GM12878 (cell line): Measurements from ENCODE around the gene CAVIN1. TPM values are rescaled to one million over a fixed set of nuclear protein-coding genes. Genes with fewer than 3 reads are reported as not detected.

Experiments used
- CREB1 ChIP-seq: IDR thresholded peaks from 2 replicates; pipeline ENCODE4 v1.6.1; 2012; ENCODE audit warnings: low read depth, mild to moderate bottlenecking, inconsistent platforms
- DPF2 ChIP-seq: fragments of 450-650 bp; IDR thresholded peaks from 2 replicates; pipeline ENCODE4 v1.6.1; 2017; ENCODE audit warnings: mild to moderate bottlenecking
- ESRRA ChIP-seq: IDR thresholded peaks from 2 replicates; pipeline ENCODE4 v1.6.1; 2012; ENCODE audit warnings: mild to moderate bottlenecking, low read length, improper control_type of control experiment
- FOXM1 ChIP-seq: IDR thresholded peaks from 2 replicates; pipeline ENCODE4 v1.6.1; 2012; ENCODE audit warnings: low read depth, mild to moderate bottlenecking, inconsistent platforms, low read length, moderate library complexity
- JUNB ChIP-seq: IDR thresholded peaks from 2 replicates; pipeline ENCODE4 v1.6.1; 2016; ENCODE audit warnings: antibody characterized with exemption, mild to moderate bottlenecking
- NBN ChIP-seq: fragments of 450-650 bp; IDR thresholded peaks from 2 replicates; pipeline ENCODE4 v1.6.1; 2016
- NR2F1 ChIP-seq: fragments of 450-650 bp; conservative IDR thresholded peaks from 2 replicates; pipeline ENCODE4 v1.6.1; 2017; ENCODE audit warnings: mild to moderate bottlenecking
- NRF1 ChIP-seq: conservative IDR thresholded peaks from 2 replicates; pipeline ENCODE4 v1.6.1; 2011; ENCODE audit warnings: mild to moderate bottlenecking, low read depth, low read length, improper control_type of control experiment
- PAX5 ChIP-seq: IDR thresholded peaks from 2 replicates; pipeline ENCODE4 v1.6.1; 2011; ENCODE audit warnings: low read depth, low read length, borderline replicate concordance
- POLR2AphosphoS5 ChIP-seq: IDR thresholded peaks from 2 replicates; pipeline ENCODE4 v1.6.1; 2011; ENCODE audit warnings: mild to moderate bottlenecking, low read length, inconsistent platforms
- RUNX3 ChIP-seq: IDR thresholded peaks from 2 replicates; pipeline ENCODE4 v1.6.1; 2012; ENCODE audit warnings: low read length, inconsistent platforms
- SREBF1 ChIP-seq: IDR thresholded peaks from 2 replicates; pipeline ENCODE4 v1.6.1; 2012; ENCODE audit warnings: mild to moderate bottlenecking, low read length
- TARDBP ChIP-seq: IDR thresholded peaks from 2 replicates; pipeline ENCODE4 v1.6.1; 2016; ENCODE audit warnings: borderline replicate concordance
- polyA plus RNA-seq, 11 experiments: library from polyadenylated mRNA; depleted of rRNA in 4 of 11; unstranded in 6 of 11; stranded (reverse) in 5 of 11; fragments of >200 nt; fragmentation: Nextera tagmentation in 4 of 11; fragmentation: Illumina TruSeq in 1 of 11; extraction: Ambion mirVana in 4 of 11; extraction: Trizol in 1 of 11; gene quantifications; 1 replicate in 1 of 11; 2 replicates in 10 of 11; pipeline versions ENCODE4 v1.2.1 to v1.2.3, GENCODE V29; 2011 to 2016; ENCODE audit warnings: inconsistent platforms in 2 of 11, missing spikeins in 2 of 11, low read depth in 1 of 11
- total RNA-seq, 4 experiments: library from RNA; depleted of rRNA in 3 of 4; stranded (reverse); fragments of >200 nt in 3 of 4; fragmentation: Illumina TruSeq in 1 of 4; extraction: Trizol in 1 of 4; gene quantifications; 2 replicates each; pipeline versions ENCODE4 v1.2.1 to v1.2.3, GENCODE V29; 2013 to 2021
- TF ChIP-seq, protein P1 (sequence below): fragments of 450-650 bp; formaldehyde crosslinking; IDR thresholded peaks from 2 replicates; pipeline ENCODE4 v1.4.0; 2022; ENCODE audit warnings: mild to moderate bottlenecking, moderate library complexity
- TF ChIP-seq, protein P2 (sequence below): IDR thresholded peaks from 2 replicates; pipeline ENCODE4 v1.6.1; 2012; ENCODE audit warnings: improper control_type of control experiment, low read depth, low read length; ENCODE audit not compliant: insufficient replicate concordance
- TF ChIP-seq, protein P3 (sequence below): fragments of 450-650 bp; IDR thresholded peaks from 2 replicates; pipeline ENCODE4 v1.6.1; 2016; ENCODE audit warnings: mild to moderate bottlenecking
- TF ChIP-seq, protein P4 (sequence below): IDR thresholded peaks from 2 replicates; pipeline ENCODE4 v1.6.1; 2012; ENCODE audit warnings: low read depth, low read length, improper control_type of control experiment
- TF ChIP-seq, protein P5 (sequence below): fragments of 450-650 bp; IDR thresholded peaks from 2 replicates; pipeline ENCODE4 v1.6.1; 2016; ENCODE audit warnings: mild to moderate bottlenecking

Gene CAVIN1
- total and polyA plus RNA-seq, 10 of the 15 experiments (the other 5 are each of a cell fraction or from before 2014, with no cell fraction given) = 0.03 to 1.1 (median 0.37) TPM

DNA sequence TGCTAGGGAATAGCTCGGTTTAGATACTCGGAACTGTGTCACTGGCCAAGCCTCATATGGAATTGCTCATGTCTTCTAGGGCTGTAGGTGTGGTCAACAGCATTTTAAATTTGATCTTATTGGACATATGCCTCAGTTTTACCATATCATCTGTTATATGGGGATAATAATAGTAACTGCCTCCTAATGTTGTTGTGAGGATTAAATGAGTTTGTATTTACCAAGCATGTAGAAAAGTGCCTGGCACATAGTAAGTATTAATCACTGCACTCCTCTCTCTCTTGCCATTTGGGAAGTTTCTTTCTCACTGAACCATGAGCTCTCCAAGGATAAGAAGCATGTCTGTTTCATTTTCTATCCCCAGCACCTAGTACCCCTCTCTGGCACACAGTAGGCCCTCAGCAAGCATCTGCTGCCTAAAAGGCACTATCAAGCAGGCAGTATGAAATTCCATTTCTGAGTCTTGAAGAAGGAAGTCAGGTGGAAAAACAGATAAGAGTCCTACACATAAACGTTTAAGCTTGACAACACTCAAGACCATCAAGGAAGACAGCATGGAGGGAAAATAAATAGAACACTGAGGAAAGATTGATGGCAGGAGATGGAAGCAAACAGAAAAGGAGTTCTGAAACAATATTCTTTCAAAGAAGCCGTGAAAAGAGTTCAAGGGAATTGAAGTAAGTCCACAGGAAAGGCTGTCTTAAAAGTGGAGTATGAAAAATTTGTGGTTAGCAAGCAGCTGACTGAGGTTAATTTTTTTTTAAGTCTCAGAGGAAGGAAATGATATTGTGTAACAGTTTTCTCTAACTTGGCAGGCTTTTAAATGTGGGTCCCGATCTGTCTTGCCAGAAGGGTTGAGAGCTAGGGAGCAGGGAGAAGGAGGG lies 33.4 kb upstream of the CAVIN1 start (continued):
- TF ChIP-seq, protein P1, sequence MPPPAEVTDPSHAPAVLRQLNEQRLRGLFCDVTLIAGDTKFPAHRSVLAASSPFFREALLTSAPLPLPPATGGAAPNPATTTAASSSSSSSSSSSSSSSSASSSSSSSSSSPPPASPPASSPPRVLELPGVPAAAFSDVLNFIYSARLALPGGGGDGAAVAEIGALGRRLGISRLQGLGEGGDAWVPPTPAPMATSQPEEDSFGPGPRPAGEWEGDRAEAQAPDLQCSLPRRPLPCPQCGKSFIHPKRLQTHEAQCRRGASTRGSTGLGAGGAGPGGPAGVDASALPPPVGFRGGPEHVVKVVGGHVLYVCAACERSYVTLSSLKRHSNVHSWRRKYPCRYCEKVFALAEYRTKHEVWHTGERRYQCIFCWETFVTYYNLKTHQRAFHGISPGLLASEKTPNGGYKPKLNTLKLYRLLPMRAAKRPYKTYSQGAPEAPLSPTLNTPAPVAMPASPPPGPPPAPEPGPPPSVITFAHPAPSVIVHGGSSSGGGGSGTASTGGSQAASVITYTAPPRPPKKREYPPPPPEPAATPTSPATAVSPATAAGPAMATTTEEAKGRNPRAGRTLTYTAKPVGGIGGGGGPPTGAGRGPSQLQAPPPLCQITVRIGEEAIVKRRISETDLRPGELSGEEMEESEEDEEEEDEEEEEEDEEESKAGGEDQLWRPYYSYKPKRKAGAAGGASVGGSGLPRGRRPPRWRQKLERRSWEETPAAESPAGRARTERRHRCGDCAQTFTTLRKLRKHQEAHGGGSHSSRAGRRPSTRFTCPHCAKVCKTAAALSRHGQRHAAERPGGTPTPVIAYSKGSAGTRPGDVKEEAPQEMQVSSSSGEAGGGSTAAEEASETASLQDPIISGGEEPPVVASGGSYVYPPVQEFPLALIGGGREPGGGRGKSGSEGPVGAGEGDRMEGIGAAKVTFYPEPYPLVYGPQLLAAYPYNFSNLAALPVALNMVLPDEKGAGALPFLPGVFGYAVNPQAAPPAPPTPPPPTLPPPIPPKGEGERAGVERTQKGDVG (CRISPR knock-in tag) = no peak
- TF ChIP-seq TARDBP (no peak), NRF1 (no peak), FOXM1 (peak; percentile 65; the same call in 1 of the 2 replicates), DPF2 (0 out of 2 replicates have a peak, but pooled peaks have one; percentile 57), NR2F1 (peak; percentile 50), ESRRA (no peak), JUNB (no peak), PAX5 (no peak), CREB1 (no peak), SREBF1 (no peak), POLR2AphosphoS5 (0 out of 2 replicates have a peak, but pooled peaks have one; percentile 25), RUNX3 (peak; percentile 99), NBN (peak; percentile 59; the same call in 1 of the 2 replicates)
- TF ChIP-seq, protein P2, sequence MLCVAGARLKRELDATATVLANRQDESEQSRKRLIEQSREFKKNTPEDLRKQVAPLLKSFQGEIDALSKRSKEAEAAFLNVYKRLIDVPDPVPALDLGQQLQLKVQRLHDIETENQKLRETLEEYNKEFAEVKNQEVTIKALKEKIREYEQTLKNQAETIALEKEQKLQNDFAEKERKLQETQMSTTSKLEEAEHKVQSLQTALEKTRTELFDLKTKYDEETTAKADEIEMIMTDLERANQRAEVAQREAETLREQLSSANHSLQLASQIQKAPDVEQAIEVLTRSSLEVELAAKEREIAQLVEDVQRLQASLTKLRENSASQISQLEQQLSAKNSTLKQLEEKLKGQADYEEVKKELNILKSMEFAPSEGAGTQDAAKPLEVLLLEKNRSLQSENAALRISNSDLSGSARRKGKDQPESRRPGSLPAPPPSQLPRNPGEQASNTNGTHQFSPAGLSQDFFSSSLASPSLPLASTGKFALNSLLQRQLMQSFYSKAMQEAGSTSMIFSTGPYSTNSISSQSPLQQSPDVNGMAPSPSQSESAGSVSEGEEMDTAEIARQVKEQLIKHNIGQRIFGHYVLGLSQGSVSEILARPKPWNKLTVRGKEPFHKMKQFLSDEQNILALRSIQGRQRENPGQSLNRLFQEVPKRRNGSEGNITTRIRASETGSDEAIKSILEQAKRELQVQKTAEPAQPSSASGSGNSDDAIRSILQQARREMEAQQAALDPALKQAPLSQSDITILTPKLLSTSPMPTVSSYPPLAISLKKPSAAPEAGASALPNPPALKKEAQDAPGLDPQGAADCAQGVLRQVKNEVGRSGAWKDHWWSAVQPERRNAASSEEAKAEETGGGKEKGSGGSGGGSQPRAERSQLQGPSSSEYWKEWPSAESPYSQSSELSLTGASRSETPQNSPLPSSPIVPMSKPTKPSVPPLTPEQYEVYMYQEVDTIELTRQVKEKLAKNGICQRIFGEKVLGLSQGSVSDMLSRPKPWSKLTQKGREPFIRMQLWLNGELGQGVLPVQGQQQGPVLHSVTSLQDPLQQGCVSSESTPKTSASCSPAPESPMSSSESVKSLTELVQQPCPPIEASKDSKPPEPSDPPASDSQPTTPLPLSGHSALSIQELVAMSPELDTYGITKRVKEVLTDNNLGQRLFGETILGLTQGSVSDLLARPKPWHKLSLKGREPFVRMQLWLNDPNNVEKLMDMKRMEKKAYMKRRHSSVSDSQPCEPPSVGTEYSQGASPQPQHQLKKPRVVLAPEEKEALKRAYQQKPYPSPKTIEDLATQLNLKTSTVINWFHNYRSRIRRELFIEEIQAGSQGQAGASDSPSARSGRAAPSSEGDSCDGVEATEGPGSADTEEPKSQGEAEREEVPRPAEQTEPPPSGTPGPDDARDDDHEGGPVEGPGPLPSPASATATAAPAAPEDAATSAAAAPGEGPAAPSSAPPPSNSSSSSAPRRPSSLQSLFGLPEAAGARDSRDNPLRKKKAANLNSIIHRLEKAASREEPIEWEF = peak; percentile 91
- TF ChIP-seq, protein P3, sequence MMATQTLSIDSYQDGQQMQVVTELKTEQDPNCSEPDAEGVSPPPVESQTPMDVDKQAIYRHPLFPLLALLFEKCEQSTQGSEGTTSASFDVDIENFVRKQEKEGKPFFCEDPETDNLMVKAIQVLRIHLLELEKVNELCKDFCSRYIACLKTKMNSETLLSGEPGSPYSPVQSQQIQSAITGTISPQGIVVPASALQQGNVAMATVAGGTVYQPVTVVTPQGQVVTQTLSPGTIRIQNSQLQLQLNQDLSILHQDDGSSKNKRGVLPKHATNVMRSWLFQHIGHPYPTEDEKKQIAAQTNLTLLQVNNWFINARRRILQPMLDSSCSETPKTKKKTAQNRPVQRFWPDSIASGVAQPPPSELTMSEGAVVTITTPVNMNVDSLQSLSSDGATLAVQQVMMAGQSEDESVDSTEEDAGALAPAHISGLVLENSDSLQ = 0 out of 2 replicates have a peak, but pooled peaks have one; percentile 9
- TF ChIP-seq, protein P4, sequence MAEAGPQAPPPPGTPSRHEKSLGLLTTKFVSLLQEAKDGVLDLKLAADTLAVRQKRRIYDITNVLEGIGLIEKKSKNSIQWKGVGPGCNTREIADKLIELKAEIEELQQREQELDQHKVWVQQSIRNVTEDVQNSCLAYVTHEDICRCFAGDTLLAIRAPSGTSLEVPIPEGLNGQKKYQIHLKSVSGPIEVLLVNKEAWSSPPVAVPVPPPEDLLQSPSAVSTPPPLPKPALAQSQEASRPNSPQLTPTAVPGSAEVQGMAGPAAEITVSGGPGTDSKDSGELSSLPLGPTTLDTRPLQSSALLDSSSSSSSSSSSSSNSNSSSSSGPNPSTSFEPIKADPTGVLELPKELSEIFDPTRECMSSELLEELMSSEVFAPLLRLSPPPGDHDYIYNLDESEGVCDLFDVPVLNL = no peak
- TF ChIP-seq, protein P5, sequence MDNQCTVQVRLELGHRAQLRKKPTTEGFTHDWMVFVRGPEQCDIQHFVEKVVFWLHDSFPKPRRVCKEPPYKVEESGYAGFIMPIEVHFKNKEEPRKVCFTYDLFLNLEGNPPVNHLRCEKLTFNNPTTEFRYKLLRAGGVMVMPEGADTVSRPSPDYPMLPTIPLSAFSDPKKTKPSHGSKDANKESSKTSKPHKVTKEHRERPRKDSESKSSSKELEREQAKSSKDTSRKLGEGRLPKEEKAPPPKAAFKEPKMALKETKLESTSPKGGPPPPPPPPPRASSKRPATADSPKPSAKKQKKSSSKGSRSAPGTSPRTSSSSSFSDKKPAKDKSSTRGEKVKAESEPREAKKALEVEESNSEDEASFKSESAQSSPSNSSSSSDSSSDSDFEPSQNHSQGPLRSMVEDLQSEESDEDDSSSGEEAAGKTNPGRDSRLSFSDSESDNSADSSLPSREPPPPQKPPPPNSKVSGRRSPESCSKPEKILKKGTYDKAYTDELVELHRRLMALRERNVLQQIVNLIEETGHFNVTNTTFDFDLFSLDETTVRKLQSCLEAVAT = peak; percentile 83
